ENCODE measurements around the gene UNC45B. TPM values are rescaled to one million over a fixed set of nuclear protein-coding genes. Genes with fewer than 3 reads are reported as not detected.

The UNC45B gene
- polyA plus RNA-seq, 1 of the 3 experiments (the other 2 are of a cell fraction), result not detected

GRCh38 chr17:35130392-35130791, 17.2 kb upstream of the UNC45B start:
- Histone ChIP-seq H3K4me1 (ENCODE audit: control insufficient read depth in 1 of 2, insufficient read depth in 2 of 2, low read depth in 1 of 2, low read length in 1 of 2) (no peaks in the 10 kb centered on the region), H4K20me1 (ENCODE audit: insufficient read depth) (no peaks in the 10 kb centered on the region), H3K27me3 (ENCODE audit: insufficient read depth) (no peaks in the 10 kb centered on the region), H3K27ac (ENCODE audit: low read depth in 2 of 2, low read length in 1 of 2) (no peak overlapping the region), H3K4me3 (ENCODE audit: low read depth in 2 of 2, low read length in 1 of 2) (no peak overlapping the region), H2AFZ (ENCODE audit: low read depth) (no peak overlapping the region), H3K9me2 (no peaks in the 10 kb centered on the region), H3K36me3 (replicated peaks in 1 of 2; ENCODE audit: control insufficient read depth in 1 of 2, insufficient read depth in 2 of 2, low read length in 1 of 2) (peaks cover 8 to 44% of the 10 kb centered on the region in 2 experiments), H3K79me2 (ENCODE audit: insufficient read depth) (no peaks in the 10 kb centered on the region), H3K4me2 (no peak overlapping the region), H3F3A (replicated peaks; ENCODE audit: insufficient read depth) (no peaks in the 10 kb centered on the region), H3K9me3 (no peaks in the 10 kb centered on the region), H3K9ac (no peak overlapping the region)
- CTCF ChIA-PET, result interaction anchor here (1.0 to 5.4 kb wide), 4 partner anchors 11 to 98 kb away, joined by 3 to 24 read pairs (median 7); partner anchors contain the start of genes NLE1 and RAD51D
- no peak for TF ChIP-seq MAX (IDR thresholded peaks at IDR 0.05; ENCODE audit: low read depth)
- TF ChIP-seq EZH2phosphoT487 (IDR thresholded peaks at IDR 0.05; ENCODE audit: borderline replicate concordance, low read depth), result no peak
- TF ChIP-seq TAF1 (IDR thresholded peaks at IDR 0.05; ENCODE audit: borderline replicate concordance, low read depth, low read length), result no peak
- no peak for TF ChIP-seq CHD2 (IDR thresholded peaks at IDR 0.05; ENCODE audit: low read length, partially characterized antibody)
- no peak for TF ChIP-seq SMC3 (IDR thresholded peaks at IDR 0.05; ENCODE audit: low read depth, low read length)
- TF ChIP-seq USF1 (IDR thresholded peaks at IDR 0.05; ENCODE audit: borderline replicate concordance, low read depth), result no peak
- TF ChIP-seq NRF1 (IDR thresholded peaks at IDR 0.05; ENCODE audit: low read depth, low read length), result no peak
- no peak for TF ChIP-seq RFX5 (IDR thresholded peaks at IDR 0.05; ENCODE audit: low read length)
- TF ChIP-seq ELF1 (IDR thresholded peaks at IDR 0.05), result no peak
- TF ChIP-seq TEAD4 (IDR thresholded peaks at IDR 0.05; ENCODE audit: borderline replicate concordance, insufficient read depth), result no peak
- no peak for TF ChIP-seq REST (IDR thresholded peaks at IDR 0.05; ENCODE audit: low read depth, low read length)
- TF ChIP-seq EP300 (IDR thresholded peaks at IDR 0.05; ENCODE audit: borderline replicate concordance in 1 of 2, low read depth in 1 of 2, low read length in 1 of 2), result no peak
- no peak for TF ChIP-seq YY1 (IDR thresholded peaks at IDR 0.05; ENCODE audit: low read depth)
- no peak for TF ChIP-seq POLR2AphosphoS5 (IDR thresholded peaks at IDR 0.05; ENCODE audit: low read depth, low read length)
- no peak for TF ChIP-seq SIN3A (IDR thresholded peaks at IDR 0.05; ENCODE audit: borderline replicate concordance, low read depth, low read length)
- TF ChIP-seq RXRA (IDR thresholded peaks at IDR 0.05; ENCODE audit: borderline replicate concordance, low read depth), result no peak
- TF ChIP-seq JUND (IDR thresholded peaks at IDR 0.05), result no peak
- no peak for TF ChIP-seq RCOR1 (IDR thresholded peaks at IDR 0.05; ENCODE audit: low read length)
- no peak for DNase-seq
- POLR2A ChIA-PET, result interaction anchor here (0.9 kb wide), 1 partner anchor 9 kb away, joined by 3 read pairs; no protein-coding TSS in a partner anchor
- 100% methylated on average over 1 of the region's 3 CpGs for WGBS (ENCODE audit: low lambda C conversion rate)
